Ramos (cell line): ENCODE measurements around the gene PROZ.

Experiments
- in situ Hi-C: fragments of 300-500 bp; cut with MboI; formaldehyde crosslinking; loops from one replicate; pipeline ENCODE4 v1.14.3; 2022; ENCODE audit warnings: low sequenced_read_pairs; ENCODE audit not compliant: unreplicated experiment

Gene PROZ

DNA sequence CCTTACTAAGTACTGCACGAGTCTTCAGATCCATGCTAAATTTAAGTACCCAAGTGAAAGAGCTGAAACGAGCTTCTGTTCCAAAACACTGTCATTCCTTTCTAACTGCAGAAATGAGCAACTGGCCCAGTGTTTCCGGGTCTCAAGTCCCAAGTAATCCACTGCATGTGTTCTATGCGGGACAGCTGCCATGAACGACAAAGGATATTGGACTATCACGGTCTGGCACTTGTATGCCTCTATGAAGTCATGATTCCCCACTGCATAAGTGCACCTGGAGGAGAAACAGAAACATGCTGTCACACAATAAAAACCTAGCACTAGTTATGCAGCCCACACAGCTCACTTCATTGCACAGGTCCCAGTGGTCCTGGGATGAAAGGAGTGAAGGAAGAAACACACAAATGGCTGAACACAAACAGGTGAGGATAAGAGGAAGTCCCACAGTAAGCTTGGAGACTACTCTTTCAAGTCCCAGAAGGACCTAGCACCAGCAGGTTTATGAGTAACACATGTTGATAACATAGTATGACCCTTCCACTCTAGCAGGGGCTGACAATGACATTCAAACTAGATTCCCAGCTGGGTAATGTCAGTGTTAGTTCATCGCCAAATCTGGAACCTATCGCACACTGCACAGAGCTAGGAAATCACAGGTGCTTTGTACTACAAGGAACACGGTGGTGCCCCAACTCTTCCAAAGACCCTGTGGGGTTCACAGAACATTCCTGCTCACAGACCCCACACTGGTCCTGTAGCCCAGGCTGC lies 38.7 kb downstream of the PROZ start:
- in situ Hi-C loops, result no loop called here

DNA sequence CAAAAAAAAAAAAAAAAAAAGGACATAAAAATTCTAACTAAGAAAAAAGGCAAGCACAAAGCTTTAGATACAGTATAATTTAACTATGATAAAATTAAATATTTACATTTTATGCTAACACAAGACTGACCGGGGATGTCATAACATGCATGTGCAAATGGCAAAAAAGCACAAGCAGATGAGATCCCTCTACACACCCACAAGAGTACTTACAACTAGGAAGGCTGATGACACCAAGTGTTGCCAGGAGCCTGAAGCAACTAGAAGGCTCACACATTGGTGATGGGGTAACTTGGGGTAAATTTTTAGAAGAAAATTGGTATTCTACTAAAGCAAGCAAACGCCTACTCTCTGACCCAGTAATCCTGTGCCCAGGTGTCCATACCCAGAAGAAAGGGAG lies 43.4 kb downstream of the PROZ start:
- in situ Hi-C loops, result no loop called here

DNA sequence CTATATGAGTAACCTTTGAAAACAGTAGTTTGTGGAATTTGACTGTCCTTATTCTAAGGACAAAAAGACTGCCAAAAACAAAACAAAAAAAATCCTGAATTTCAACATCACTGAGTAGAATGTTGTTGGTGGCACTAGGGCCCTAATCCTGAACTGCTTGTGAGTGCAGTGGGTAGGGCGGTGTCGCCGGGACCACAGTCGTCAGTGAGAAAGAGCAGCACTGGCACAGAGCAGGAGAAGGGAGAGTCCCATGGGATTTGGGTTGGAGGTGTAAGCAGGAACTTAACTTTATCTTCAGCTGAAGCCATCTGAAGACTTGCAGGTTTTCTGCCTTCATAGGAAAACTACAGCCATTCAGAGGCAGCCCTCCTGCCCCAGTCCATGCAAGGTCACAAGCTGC lies 44.5 kb downstream of the PROZ start:
- in situ Hi-C loops, result no loop called here

DNA sequence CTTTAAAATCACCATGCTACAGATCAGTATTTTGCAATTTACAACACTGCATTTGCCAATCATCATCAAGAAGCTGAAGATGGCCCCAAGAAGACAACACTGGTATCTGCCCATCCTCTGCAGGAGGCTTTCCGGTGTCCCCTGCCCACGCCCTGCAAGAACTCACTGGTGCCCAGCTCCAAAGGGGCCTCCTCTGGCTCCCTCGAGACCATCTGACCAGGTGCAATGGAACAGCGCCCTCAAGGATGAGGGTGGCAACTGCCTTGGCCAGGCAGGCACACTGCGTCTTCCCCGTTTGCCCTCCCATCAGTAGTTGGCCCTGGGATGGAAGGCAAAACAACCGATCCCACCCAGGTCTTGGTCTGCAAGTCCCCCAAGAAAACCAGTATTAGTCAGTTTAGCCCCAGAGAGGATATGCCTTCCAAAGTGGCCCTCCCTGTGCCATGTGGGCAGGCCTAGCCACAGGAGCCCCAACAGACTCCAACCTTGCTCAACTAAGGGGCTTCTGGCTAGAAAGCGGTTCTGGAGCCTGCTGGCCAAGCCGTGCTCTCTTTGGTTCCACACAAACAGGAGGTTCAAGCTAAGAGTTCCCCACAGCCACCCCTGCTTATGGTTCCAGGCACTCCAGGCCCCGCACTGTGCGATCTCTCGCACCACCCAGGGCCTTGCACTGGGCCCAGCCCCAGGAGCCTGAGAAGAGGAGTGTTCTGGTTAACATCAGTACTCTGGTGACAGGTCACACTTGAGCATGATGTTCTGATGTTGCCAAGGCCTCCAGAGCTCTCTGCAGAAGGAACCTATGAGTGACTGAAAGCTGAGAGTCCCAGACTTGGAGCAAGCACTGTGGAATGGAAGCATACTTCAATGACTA lies 45.3 kb downstream of the PROZ start:
- in situ Hi-C loops, result no loop called here

DNA sequence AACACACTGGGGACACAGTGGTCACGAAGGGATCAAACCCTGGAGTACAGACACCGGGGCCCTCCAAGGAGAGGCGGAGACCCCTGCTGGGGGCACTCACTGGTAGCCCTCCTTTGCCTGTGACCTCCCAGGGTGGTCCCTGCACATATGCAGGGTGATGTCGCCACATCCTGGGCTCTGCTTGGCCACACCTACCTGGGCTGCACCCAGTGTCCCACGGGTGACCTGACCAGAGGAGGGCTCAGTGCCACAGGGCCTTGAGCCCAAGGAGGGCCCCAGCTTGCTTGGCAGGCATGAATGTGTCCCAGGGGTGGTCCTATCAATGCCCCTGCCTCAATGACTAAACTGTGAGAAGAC lies 45.9 kb downstream of the PROZ start:
- in situ Hi-C loops, result no loop called here

DNA sequence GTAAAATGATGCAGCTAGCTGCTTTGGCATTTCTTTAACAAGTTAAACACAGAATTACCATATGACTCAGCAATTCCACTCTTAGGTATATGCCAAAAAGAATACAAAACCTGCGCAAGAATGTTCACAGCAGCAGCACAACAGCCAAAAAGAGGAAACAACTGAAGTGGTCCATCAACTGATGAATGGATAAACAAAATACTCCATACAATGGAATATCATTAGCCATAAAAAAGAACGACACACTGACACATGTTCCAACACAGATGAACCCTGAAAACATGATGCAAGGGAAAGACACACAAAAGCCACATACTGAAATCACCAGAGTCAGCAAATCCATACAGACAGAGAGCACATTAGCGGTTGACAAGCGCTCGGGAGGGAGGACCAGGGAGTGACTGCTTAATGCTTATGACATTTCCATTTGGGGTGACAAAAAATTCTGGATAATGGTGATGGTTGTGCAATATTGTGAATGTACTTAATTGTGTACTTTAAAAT lies 47.0 kb downstream of the PROZ start:
- in situ Hi-C loops, result no loop called here

DNA sequence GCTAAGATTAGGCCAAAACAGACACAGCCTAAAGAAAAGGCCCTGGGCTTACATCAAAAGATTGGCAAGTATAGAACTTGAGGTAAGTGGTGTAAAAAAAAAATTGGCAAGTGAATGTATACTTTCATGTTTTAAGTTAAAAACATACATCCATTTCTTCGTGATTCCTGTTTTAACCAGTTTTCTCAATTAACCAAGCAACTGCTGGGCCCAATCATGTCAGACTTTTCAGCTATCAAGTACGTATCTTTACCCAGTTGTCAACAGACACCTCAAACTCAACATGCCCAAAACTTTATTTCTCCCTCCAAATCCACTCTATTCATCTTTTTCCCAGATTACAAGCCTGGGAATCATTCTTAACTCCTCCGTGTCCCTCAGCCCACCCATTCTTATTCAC lies 49.0 kb downstream of the PROZ start:
- in situ Hi-C loops, result no loop called here

DNA sequence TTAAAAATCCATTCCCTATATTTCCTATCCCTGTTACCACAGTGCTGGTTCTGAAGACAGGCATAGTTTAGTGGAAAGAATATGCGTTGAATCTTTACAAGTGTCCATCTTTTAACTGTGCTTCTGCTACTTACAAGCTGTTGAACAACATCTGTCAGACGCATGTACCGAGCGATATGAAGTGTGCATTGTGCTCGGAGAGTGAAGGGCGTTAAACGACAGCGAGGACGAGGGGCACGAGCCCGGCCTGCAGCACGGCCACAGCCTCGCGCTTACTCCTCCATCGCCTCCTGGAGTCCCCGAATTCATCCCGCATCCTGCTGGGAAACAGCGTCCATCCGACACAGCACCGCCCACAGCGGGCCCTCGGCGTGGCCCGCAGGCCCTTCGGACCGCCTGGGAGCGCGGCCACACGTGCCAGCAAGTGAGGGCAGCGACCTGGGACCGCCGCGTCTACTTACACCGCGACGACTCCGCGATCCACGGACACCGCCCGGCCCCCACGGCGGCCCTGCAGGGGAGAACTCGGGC lies 49.5 kb downstream of the PROZ start:
- in situ Hi-C loops, result no loop called here

DNA sequence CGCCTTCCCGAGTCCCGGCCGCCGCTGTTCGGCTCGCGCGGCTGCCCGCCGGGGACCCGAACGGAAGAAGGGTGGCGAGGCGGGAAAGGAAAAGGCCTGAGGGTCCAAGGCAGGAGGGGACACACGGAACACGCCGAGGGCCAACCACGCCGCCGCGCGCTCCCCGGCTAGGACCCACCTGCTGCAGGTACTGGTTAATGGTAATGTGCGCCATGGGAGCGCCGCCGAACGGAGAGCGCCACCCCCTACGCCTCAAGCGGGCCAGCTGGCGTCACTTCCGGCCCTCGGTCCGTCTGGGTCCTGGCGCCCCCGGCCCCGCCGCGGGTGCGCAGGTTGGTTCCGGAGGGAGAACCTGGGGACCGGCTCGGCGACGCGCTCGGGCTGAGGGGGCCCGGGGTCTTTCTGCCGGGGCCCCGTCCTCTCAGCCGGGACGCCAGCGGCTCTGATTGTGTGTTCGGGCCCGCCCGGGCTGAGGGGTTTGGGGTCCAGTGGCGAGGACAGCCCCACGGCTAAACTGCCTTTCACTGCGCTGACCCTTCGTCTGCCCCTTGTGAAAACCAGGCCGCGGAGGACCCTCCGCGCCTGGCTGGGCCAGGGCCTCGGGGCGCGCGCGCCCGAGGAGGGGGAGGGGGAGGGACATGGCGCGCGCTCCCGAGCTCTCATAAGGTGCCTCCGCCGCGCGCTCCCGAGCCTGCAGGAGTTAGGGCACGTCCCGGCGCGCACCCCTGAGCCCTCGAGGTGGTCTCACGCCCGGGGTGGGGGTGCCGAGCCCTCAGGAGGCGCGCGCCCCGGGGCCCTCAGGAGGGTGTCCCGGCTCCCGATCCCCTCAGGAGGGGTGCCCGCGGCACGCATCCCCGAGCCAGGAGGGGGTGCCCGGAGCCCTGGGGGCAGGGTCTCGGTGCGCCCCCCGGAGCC lies 50.2 kb downstream of the PROZ start, which contains the start of gene PCID2:
PCID2 (minus strand) TSS at position 249 of the 915 bp plus-strand sequence; CDS start at position 214, 35 bp downstream.
- in situ Hi-C loops, result no loop called here

DNA sequence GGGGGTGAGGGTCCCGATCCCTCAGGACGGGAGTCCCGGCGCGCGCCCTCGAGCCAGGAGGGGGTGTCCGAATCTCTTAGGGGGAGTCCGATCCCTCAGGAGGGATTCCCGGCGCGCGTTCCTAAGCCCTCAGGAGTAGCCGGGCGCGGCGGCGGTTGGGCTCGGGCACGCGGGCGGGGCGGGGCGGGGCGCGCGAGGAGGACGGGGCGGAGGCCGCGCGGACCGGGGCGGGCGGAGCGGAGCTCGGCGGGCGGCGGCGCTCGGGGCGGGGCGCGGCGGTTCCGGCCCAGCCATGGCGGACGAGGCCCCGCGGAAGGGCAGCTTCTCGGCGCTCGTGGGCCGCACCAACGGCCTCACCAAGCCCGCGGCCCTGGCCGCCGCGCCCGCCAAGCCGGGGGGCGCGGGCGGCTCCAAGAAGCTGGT lies 50.9 kb downstream of the PROZ start, which contains the start of gene CUL4A:
CUL4A (plus strand) TSS at position 278 of the 423 bp plus-strand sequence; CDS start at position 293, 15 bp downstream.
- in situ Hi-C loops, result no loop called here

DNA sequence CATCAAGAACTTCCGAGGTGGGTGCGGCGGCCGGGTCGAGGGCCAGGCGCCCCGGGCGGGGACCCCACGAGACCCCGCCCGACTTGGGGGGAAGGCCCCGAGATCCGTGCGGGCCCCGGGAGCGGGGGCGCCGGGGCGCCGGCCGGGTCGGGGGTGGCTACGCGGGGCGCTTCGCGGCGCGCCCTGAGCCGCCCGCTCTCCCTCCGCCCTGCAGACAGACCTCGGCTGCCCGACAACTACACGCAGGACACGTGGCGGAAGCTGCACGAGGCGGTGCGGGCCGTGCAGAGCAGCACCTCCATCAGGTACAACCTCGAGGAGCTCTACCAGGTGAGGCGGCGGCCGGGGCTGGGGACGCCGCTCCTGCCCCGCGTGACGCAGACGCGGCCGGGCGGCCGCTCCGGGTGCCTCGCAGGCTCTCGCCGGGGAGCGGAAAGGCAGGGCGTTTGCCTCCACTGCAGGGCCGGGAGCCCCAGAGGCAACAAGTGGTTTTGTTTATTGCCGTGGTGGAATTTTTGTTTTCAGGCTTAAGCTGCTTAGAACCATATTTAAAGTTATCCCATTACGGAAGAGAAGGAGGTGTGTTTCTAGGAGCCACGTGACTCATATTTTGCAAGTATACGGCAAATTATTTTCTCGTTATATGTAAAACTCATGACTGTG lies 51.4 kb downstream of the PROZ start:
- in situ Hi-C loops, result no loop called here

DNA sequence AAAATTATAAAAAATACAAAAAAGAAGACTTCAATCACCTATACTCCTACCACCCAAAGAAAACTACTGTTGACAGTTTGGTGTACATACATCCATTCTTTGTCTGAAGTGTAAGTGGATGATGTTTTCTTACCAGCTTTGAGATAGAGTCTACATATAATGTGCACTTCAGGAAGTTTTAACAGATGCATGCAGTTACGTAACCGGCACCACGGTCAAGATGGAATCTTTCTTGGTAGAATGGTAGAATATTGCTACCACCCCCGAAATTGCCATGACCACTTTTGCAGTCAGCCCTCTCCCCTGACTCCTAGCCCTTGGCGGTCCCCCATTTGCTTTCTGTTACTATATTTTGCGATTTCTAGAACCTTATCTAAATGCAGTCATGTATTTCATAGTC lies 52.4 kb downstream of the PROZ start:
- in situ Hi-C loops, result no loop called here

DNA sequence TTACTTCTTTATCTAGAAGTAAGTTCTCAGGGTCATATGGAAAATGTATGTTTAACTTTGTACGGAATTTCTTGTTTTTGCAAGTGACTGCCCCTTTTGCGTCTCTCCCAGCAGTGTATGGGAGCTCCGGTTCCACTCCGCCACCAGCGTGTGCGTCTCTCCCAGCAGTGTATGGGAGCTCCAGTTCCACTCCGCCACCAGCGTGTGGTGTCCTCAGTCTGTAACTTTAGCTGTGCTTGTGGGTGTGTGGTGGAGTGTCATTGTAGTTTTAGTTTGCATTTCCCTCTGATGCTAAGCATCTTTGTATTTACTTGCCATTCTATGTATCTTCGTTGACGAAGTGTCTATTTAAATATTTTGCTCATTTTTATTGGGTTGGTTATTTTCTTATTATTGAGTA lies 53.3 kb downstream of the PROZ start:
- in situ Hi-C loops, result no loop called here

DNA sequence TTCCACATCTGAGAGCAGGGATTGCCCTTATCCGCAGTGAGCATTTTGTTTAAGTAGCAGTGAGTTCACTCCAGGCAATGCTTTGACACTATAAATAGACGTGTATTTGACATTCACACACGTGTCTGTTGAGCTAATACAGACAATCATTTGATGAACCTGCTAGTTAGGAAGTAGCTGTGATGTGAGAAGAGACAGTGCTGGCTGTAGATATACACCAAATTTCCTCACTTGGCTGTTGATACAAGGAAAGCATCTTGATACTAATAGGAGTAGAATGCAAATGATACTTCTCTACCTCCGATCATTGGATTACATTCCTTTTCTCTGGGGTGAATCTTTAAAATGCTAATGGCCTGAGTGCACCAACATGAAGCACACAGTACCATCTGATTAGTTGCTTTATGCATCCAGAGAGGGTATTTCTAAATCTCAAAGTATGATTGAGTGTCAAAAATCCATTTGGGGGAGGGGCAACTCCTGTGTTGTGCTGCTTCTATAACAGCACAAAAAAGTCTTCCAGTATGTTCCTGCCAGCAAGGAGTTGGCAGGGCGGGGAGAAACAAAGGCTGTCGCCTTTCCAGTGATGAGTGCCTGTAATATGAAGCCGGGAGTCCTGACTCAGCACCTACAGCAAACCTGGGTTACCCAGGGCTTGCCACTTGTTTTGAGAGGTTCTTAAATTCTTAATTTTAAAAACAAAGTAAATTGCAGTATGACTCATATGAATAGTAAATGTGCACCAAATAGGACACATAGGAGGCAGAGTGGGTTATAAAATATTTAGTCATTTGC lies 58.0 kb downstream of the PROZ start:
- in situ Hi-C loops, result no loop called here

DNA sequence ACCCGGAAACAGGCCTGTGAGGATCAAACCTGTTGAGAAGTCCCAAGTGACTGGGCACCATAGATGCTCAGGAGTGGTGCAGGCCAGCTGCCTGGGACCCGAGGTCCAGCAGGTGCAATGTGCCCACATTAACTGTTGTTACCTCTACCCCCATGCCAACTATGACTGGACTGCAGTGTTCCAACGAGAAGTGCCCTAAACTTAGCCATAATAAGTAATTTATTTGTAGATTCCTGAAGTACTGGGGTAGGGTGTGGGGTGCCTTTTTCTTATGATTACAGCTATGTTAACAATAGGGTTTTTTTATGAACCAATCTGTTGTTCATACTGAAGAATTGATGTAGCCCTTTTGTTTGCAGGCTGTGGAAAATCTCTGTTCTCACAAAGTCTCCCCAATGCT lies 60.1 kb downstream of the PROZ start:
- in situ Hi-C loops, result no loop called here

DNA sequence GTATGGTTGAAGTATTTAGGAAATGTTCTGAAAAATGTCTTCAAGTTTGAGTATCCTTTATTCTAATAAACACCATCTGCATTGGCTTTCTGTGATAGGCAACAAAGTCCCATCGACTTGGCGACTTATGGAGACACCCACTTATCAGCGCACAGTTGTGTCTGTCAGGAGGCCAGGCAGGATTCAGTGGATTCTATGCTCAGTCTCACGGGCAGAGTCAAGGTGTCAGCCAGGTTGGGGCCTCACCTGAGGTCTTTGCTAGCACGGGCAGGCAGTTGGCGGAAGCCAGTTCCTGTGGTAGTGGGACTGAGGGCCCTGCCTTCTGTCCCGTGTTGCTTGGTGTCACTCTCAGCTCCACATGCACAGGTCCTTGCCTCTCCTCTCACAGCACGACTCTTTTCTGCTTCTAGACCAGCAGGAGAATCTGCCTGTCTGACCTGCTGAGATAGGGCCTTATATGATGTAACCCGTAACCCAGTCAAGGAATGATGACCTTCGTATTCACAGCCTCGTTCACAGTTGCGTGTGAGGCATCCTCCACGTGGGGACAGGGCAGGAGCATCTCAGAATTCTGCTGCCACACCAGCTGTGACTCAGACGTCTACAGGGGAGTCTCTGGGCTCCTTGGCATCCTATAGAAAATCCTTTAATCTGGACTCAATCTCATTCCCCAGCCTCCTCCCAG lies 61.0 kb downstream of the PROZ start:
- in situ Hi-C loops, result no loop called here

DNA sequence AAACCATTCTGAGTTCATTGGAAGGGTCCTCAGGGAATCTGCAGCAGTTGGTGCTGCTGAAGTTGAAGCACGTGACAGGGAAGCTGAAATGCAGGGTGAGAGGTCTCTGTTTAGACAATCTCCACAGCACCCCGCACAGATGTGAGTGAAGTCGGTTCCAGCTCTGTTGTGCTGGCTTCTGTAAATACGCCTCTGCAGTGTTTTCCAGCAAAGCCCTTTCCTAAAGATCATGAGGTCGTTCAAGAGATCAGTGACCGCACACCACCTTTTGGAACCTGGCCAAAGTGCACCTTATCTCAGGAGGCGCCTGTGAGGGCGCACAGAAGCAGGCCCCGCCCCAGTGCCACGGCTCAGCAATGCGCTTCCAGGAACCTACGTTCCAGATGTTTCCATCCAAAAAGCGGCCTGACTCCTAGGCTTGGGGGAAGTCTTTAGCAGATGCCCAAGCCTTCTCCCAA lies 61.7 kb downstream of the PROZ start:
- in situ Hi-C loops, result no loop called here

DNA sequence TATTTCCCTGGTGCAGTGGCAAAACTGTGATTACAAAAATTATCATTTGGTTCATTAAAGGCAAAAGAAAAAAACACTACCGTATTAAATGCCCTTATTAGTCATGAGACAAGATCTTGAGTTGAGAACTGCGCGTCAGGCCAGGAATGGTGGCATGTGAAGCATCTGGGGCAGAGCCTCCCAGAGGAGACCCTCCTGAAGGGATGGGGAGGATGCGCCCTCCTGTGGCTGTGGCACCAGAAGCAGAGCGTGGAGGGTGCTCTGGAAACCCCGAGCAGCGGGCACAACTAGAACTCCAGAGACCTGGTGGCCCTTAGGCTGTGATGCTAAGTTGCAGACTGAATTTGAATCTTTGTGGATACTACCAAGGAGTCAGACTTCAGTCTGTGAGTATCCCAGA lies 62.4 kb downstream of the PROZ start:
- in situ Hi-C loops, result no loop called here
